NCI-H187 (cell line): ENCODE data around the gene KLRF2.
"Not testable (repeated sequence)": the region's sequence is repeated elsewhere in the genome, so short reads cannot be mapped to it uniquely, and the experiment has no call there.

Experiments used
- DNase-seq, 2 experiments: peaks; one replicate each; lab custom pipeline; 2025; lab: John Stamatoyannopoulos, UW

Gene KLRF2, protein sequence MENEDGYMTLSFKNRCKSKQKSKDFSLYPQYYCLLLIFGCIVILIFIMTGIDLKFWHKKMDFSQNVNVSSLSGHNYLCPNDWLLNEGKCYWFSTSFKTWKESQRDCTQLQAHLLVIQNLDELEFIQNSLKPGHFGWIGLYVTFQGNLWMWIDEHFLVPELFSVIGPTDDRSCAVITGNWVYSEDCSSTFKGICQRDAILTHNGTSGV

DNA sequence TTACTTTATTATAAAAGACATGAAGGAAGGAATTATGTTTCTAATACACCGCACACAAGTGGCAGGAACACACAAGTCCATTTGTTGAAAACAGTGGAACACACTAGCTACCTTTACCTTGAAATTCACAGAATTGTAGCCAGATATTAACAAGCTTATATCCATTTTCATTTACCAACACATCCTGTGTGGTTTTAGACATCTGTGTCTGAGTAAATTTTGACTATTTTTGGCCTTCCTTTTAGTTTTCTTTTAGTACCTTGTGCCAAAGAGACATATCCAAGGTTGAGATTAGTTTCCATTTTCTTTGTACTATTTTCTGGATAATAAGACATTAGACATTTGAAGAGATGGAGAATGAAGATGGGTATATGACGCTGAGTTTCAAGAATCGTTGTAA lies at the start of gene KLRF2:
Gene KLRF2, plus strand, starts transcription at position 244 of the 400 bp plus-strand sequence. Its CDS starts 107 bp downstream, at position 351.
- DNase-seq, result no peak

DNA sequence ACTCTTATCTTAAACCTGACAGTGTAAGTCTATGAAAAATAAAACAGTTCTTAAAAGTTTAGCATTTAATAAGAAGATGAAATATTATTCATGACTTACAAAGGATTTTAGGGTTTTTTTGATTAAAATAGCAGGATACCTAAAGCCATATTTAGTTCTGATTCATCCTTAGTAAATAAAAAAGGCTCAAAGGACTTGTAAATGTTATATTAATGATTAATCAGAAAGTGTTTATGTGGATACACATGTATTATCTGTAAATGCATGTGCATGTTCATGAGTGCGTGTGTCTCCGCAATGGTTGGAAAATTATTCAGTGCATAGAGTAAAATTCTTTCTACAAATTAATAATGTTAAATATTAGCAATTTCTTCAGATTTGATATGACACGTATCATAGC lies 49.6 kb upstream of the KLRF2 start:
- no peak for DNase-seq

GRCh38 chr12:9843407-9843806 lies 37.9 kb upstream of the KLRF2 start:
- no peak for DNase-seq

GRCh38 chr12:9848899-9849298 lies 32.4 kb upstream of the KLRF2 start:
- no peak for DNase-seq

DNA sequence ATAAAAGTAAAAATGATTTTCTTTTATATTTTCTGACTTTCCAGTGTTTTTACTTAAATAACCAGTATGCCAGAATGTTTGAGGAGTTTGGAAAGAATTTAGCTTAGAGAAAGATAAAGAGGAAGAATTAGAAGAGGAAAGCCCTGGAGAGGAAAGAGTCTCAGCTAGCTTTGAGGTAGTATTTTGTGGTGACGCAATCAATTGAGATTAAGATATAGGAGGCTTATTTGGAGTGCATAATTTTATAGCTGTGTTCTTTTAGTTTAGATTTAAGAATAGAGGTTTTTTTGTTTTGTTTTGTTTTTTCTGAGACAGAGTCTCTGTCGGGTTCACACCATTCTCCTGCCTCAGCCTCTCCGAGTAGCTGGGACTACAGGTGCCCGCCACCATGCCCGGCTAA lies 30.2 kb upstream of the KLRF2 start:
- no peak for DNase-seq

DNA sequence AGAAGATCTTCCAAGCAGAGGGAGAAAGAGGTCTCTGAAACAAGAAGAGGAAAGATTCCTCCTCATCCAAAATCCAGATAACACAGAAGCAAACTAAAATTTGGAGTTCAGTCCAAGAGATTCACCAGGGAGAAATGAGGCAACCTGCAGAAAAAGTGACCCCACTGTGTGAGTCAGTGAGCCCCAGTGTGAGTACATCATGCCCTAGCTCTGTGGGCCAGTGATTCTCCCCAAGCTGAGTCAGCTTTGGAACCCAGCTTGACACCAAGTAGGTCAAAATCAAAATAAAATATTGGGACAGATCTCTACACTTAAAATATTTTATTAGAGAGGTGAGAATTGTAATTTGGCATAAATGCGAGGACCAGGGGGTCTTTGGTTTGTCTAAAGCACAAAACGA lies 29.4 kb upstream of the KLRF2 start:
- no peak for DNase-seq

GRCh38 chr12:9856151-9856550 lies 25.1 kb upstream of the KLRF2 start:
- no peak for DNase-seq

DNA sequence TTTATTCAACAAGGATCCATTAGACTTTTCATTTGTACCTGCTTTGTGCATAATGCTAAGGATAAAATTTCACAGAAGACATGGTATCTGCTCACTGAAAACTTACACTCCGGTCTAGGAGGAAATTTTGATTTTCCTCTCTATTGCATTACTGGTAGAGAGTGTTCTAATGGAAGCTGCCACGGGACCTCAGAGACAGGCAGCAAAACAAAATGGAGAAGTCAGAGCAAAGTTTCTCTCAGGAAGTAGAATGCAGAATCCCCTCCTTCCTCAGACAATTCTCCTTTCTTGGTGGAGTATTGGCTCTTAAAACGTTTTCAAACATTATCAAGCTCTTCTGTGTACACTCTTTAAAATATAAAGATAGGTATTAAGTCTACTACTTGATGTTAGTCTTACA lies 24.4 kb upstream of the KLRF2 start:
- no peak for DNase-seq

DNA sequence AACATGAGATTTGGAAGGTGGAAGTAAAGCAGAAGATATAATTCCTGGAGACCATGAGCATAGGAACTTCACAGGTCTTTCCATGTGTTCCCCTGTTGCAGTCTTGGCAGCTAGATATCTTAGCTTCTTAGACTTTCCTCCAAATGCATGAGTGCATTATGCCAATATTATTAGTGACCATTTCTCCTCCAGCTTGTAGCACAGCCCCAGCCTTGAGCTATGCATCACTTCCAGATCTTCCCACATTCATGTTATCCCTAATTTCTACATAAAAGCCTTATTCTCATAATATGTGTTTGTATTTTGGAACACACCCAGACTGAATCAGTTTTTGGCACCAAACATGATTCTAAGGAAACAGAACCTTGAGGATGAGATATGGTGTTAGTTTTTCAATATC lies 23.2 kb upstream of the KLRF2 start:
- no peak for DNase-seq

GRCh38 chr12:9864913-9865675 lies 16.2 kb upstream of the KLRF2 start:
- no peak for DNase-seq

GRCh38 chr12:9866860-9867269 lies 14.4 kb upstream of the KLRF2 start:
- no peak for DNase-seq

- DNase-seq, result no peak
Observed at GRCh38 chr12:9867531-9867930, 13.8 kb upstream of the KLRF2 start.

- no peak for DNase-seq
Observed at GRCh38 chr12:9868311-9868801, 12.9 kb upstream of the KLRF2 start.

- no peak for DNase-seq
Observed at GRCh38 chr12:9868951-9869306, 12.4 kb upstream of the KLRF2 start.

GRCh38 chr12:9869307-9870161 lies 11.8 kb upstream of the KLRF2 start, which contains the start of gene CLEC2B:
TSS of gene CLEC2B (minus strand) at chr12:9869354.
- DNase-seq, result no peak

- DNase-seq, result no peak
Observed at GRCh38 chr12:9870286-9870866, 10.9 kb upstream of the KLRF2 start.

GRCh38 chr12:9872162-9872561 lies 9.1 kb upstream of the KLRF2 start:
- no peak for DNase-seq

DNA sequence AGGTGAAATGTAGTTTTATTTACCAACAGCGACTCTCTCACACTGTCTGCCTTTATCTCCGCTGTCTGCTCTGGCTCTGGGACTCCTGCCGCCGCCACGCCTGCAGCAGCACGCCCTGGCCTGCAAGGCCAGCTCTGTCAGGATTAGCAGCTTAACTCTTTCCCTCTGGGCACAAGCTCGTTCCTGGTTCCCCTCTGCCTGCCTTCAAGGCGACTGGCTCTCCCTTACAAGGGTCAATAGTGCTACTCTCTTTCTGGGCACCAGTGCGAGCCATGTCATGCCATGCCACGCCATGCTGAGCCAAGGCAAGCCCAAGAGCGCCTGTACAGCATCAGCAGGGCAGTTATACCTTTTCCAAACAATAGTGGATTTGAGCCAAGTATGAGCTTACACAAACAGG lies 8.5 kb upstream of the KLRF2 start:
- no peak for DNase-seq

DNA sequence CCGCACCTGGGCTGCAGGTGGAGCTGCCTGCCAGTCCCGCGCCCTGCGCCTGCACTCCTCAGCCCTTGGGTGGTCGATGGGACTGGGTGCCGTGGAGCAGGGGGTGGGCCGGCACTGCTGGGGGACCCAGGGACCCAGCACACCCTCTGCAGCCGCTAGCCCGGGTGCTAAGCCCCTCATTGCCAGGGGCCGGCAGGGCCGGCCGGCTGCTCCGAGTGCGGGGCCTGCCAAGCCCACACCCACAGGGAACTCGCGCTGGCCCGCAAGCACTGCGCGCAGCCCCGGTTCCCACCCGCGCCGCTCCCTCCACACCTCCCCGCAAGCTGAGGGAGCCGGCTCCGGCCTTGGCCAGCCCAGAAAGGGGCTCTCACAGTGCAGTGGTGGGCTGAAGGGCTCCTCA lies 5.2 kb upstream of the KLRF2 start:
- not testable (repeated sequence) for DNase-seq

DNA sequence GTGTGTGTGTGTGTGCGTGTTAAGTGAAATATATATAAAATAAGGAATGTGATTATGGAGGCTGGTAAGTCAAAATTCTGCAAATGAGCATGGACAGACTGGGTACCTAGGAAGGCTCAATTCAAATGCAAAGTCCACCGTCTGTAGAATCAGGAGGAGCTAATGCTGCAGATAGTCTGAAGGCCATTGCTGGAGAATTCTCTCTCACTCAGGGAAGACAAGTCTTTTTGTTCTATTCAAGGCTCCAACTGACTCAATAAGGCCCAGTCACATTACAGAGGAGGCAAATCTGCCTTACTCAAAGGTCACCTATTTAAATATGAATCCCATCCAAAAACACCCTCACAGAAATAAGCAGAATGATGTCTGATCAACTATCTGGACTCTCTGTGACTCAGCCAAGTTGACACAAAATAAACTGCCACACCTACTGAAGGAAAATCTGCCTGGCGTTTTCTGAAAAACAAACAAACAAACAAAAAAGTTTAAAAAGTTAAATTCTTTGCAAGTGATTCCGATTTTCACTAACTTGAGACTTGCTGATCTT lies 684 bp upstream of the KLRF2 start:
- no peak for DNase-seq

DNA sequence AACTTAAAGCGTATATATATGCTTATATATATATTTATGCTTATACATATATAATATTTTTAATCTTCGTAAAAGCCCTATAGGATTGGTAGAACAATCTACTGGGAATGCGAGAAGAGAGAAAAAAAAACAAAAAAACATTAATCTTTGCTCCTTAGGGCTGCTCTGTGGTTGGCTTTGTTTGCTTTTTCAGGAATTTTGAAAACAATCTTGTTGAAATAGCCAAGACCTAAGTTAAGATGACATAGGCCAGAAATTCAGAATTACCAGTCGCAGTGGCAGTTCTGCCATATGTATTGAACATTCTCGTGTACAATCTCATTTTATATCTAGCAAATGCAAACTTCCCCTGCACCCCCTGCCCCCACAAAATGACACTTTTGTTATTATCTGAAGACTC lies 699 bp downstream of the KLRF2 start:
- DNase-seq, result no peak

DNA sequence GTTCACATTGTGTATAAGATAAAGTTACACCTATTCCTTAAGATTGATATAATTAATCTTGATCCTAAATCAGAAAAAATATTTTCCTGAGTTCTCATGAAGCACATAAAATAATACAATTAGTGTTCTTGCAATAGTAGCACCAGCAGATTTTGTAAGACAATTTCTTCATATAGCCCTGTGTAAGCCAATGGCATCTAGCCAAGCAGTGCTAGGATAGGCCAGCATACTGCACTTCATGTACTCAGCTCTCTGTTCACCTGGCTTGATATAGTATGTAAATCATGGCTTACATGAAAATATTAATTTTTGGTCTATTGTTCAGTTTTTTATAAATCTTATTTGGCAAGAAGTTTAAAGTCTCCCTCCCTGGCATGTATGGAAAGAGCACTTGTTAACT lies 1.9 kb downstream of the KLRF2 start:
- no peak for DNase-seq
